Breast epithelium (tissue), 3 donors: Measurements from ENCODE around the gene RGL1.

Experiments
- POLR2A ChIP-seq: fragments of 450-650 bp; IDR thresholded peaks from one replicate; pipeline ENCODE4 v1.6.1; 2016; ENCODE audit warnings: antibody characterized with exemption, mild to moderate bottlenecking, moderate library complexity
- TF ChIP-seq, protein P1 (sequence below), 3 donors: fragments of 450-650 bp; IDR thresholded peaks; one replicate each; pipeline ENCODE4 v1.5.1; 2016 to 2017; ENCODE audit warnings: antibody characterized with exemption in 3 of 3, mild to moderate bottlenecking in 3 of 3, moderate library complexity in 3 of 3

DNA sequence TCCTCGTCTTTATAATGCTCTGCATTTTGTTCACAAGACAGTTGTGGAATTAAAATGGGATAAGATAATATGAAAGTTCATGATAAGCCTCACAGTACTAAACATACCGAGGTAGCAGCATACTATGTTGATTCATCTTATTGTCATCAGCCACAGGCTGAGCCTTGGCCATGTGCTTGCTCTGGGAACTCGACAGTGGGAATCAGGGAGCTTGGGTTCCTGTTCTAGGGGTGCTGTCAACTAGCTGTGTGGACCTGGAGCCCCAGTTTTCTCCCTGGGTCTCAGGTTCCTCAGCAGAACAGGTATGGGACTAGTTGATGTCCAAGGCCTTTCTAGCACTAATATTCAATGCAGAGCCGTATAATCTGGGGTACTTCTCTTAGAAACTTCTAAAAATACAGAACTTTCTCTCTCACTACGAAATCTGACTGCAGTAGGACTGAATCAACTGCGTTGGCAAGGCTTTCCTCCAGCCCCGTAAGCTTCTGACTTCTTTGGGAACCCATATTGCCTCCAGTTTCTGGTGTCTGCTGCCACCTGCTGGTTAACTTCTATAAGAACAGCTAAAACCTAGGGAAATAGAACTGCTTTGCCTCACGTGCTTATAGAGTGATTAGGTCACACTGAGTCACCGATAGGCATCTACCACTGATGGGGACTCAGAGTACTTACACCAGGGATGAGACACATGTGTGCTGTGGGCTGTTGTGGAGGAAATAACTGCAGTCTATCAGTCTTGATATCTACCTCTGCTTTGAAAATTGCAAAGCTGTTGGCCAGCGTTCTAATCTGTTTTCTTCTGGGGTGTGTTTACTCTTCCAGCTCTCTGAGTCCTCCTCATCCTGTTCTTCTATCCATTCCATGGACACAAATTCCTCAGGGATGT lies 110.9 kb downstream of the RGL1 start:
- TF ChIP-seq, protein P1, sequence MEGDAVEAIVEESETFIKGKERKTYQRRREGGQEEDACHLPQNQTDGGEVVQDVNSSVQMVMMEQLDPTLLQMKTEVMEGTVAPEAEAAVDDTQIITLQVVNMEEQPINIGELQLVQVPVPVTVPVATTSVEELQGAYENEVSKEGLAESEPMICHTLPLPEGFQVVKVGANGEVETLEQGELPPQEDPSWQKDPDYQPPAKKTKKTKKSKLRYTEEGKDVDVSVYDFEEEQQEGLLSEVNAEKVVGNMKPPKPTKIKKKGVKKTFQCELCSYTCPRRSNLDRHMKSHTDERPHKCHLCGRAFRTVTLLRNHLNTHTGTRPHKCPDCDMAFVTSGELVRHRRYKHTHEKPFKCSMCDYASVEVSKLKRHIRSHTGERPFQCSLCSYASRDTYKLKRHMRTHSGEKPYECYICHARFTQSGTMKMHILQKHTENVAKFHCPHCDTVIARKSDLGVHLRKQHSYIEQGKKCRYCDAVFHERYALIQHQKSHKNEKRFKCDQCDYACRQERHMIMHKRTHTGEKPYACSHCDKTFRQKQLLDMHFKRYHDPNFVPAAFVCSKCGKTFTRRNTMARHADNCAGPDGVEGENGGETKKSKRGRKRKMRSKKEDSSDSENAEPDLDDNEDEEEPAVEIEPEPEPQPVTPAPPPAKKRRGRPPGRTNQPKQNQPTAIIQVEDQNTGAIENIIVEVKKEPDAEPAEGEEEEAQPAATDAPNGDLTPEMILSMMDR (IDR thresholded peaks at IDR 0.05) = peak; percentile 79 to 93 (median 90)
- no peak for TF ChIP-seq POLR2A
